HG02970 (cell line): ENCODE results near the gene NEK10.
"Not testable (repeated sequence)": the region's sequence is repeated elsewhere in the genome, so short reads cannot be mapped to it uniquely, and the experiment has no call there.

Source experiments
- ATAC-seq: cut with Tn5 transposase; IDR thresholded peaks from one replicate; pipeline ENCODE4 v1.9.1; 2021; ENCODE audit warnings: mild to moderate bottlenecking, moderate library complexity, moderate number of reproducible peaks; ENCODE audit not compliant: unreplicated experiment, low FRiP score

Gene NEK10

GRCh38 chr3:27319847-27320526 is 49.2 kb downstream of the NEK10 start:
- no peak for ATAC-seq

- no peak for ATAC-seq
Observed at GRCh38 chr3:27319304-27319703, 49.9 kb downstream of the NEK10 start.

- ATAC-seq, result no peak
Observed at GRCh38 chr3:27317096-27317495, 52.1 kb downstream of the NEK10 start.

- no peak for ATAC-seq
Observed at GRCh38 chr3:27315003-27315402, 54.2 kb downstream of the NEK10 start.

- ATAC-seq, result peak; percentile 86
Observed at GRCh38 chr3:27312044-27312668, 57.0 kb downstream of the NEK10 start.

GRCh38 chr3:27311400-27311799 is 57.8 kb downstream of the NEK10 start:
- no peak for ATAC-seq

- no peak for ATAC-seq
Observed at GRCh38 chr3:27310688-27311087, 58.5 kb downstream of the NEK10 start.

- ATAC-seq, result no peak
Observed at GRCh38 chr3:27307566-27307965, 61.6 kb downstream of the NEK10 start.

GRCh38 chr3:27302891-27303290 is 66.3 kb downstream of the NEK10 start:
- ATAC-seq, result no peak

- ATAC-seq, result not testable (repeated sequence)
Observed at GRCh38 chr3:27298981-27299380, 70.2 kb downstream of the NEK10 start.

- no peak for ATAC-seq
Observed at GRCh38 chr3:27293939-27294338, 75.2 kb downstream of the NEK10 start.

- ATAC-seq, result no peak
Observed at GRCh38 chr3:27290760-27291159, 78.4 kb downstream of the NEK10 start.

GRCh38 chr3:27289769-27290413 is 79.3 kb downstream of the NEK10 start:
- ATAC-seq, result no peak

- no peak for ATAC-seq
Observed at GRCh38 chr3:27287052-27287451, 82.1 kb downstream of the NEK10 start.

GRCh38 chr3:27286467-27286866 is 82.7 kb downstream of the NEK10 start:
- ATAC-seq, result not testable (repeated sequence)

GRCh38 chr3:27285668-27286067 is 83.5 kb downstream of the NEK10 start:
- ATAC-seq, result no peak

GRCh38 chr3:27281671-27282150 is 87.5 kb downstream of the NEK10 start:
- ATAC-seq, result no peak

GRCh38 chr3:27279123-27279522 is 90.1 kb downstream of the NEK10 start:
- no peak for ATAC-seq

GRCh38 chr3:27278383-27279055 is 90.7 kb downstream of the NEK10 start:
- no peak for ATAC-seq

- ATAC-seq, result no peak
Observed at GRCh38 chr3:27275441-27275990, 93.7 kb downstream of the NEK10 start.

GRCh38 chr3:27271890-27272289 is 97.3 kb downstream of the NEK10 start:
- ATAC-seq, result no peak
